ENCODE measurements around the gene B9D1. TPM values are rescaled to one million over a fixed set of nuclear protein-coding genes. Genes with fewer than 3 reads are reported as not detected.

Gene B9D1
- total and polyA plus RNA-seq, 3 donors from 2014 or later: 42.1 to 132 (median 59.9) TPM

- 77 to 87% methylated on average over 9 of the region's 9 CpGs for WGBS, 2 donors
- TF ChIP-seq POLR2A (IDR thresholded peaks at IDR 0.05): no peak
- TF ChIP-seq, protein P1, sequence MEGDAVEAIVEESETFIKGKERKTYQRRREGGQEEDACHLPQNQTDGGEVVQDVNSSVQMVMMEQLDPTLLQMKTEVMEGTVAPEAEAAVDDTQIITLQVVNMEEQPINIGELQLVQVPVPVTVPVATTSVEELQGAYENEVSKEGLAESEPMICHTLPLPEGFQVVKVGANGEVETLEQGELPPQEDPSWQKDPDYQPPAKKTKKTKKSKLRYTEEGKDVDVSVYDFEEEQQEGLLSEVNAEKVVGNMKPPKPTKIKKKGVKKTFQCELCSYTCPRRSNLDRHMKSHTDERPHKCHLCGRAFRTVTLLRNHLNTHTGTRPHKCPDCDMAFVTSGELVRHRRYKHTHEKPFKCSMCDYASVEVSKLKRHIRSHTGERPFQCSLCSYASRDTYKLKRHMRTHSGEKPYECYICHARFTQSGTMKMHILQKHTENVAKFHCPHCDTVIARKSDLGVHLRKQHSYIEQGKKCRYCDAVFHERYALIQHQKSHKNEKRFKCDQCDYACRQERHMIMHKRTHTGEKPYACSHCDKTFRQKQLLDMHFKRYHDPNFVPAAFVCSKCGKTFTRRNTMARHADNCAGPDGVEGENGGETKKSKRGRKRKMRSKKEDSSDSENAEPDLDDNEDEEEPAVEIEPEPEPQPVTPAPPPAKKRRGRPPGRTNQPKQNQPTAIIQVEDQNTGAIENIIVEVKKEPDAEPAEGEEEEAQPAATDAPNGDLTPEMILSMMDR (IDR thresholded peaks at IDR 0.05): no peak
- intact Hi-C loops (cut with DNase I; ENCODE audit: low total_unique reads): no loop called here
Observed at GRCh38 chr17:19321481-19322128, 40.9 kb downstream of the B9D1 start.

DNA sequence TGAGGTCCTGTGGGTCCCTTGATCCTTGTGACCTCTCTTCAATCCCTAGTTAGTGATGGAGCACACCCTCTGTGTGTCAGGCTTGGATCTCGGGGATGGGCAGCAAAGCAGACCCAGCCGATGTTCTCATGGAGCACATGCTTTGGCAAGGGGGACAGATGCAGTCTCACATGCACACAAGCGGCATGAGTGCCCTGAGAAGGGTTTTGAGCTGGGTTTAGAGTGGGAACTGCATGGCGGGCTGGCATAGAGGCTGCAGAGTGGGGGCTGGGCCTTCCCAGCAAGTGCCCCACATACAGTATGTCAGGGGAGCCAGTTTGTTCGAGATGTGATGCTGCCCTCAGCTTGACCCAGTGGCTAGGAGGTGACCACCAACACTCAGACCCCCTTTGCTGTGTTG, 41.6 kb downstream of the B9D1 start:
- TF ChIP-seq, protein P1 (IDR thresholded peaks at IDR 0.05): no peak
- no peak for TF ChIP-seq POLR2A (IDR thresholded peaks at IDR 0.05)
- WGBS, 2 donors: 95 to 100% methylated on average over 3 to 5 of the region's 5 CpGs
- Histone ChIP-seq H3K27ac (no peak overlapping the region), H3K9me3 (no peaks in the 10 kb centered on the region), H3K4me1 (peaks cover 13% of the 10 kb centered on the region), H3K27me3 (no peaks in the 10 kb centered on the region), H3K4me3 (no peak overlapping the region), H3K36me3 (ENCODE audit: low read depth, missing control alignments) (no peaks in the 10 kb centered on the region)
- intact Hi-C loops (cut with DNase I; ENCODE audit: low total_unique reads): no loop called here
- no peak for DNase-seq

More at GRCh38 chr17:19321481-19322128, 40.9 kb downstream of the B9D1 start:
- peaks cover 13% of the 10 kb centered on the region for H3K4me1 ChIP-seq
- no peaks in the 10 kb centered on the region for H3K9me3 ChIP-seq
- H3K4me3 ChIP-seq: no peak overlapping the region
- H3K27ac ChIP-seq: no peak overlapping the region
- no peaks in the 10 kb centered on the region for H3K36me3 ChIP-seq (ENCODE audit: low read depth, missing control alignments)
- H3K27me3 ChIP-seq: no peaks in the 10 kb centered on the region
- DNase-seq: no peak

DNA sequence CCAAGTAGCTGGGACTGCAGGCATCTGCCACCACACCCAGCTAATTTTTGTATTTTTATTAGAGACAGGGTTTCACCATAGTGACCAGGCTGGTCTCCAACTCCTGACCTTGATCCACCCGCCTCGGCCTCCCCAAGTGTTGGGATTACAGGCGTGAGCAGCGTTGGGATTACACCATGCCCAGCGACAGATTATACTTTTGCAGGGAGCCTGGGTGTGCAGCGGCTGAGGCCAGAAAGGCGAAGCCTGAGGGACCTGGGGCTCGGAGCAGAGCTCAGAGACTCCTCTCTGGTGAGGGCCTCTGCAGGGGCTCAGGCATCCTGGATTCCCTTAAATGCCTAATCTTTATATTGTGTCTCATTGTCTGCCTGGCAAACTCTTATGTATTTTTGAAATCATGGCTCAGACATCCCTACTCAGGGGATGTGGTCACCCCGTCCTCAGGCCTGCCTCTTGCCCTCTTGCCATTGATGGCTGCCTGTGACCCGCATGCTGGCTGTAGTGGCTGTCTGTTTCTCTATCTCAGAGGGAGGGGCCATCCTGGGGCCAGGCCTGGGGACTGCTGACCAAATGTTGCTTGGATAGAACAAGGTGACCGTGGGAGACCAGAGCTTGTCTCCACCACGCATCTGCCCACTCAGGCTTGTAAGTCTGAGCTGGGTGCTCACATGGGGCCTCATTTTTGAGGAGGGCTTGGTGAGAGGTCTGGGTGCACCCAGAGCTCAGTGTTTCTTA, 42.6 kb downstream of the B9D1 start:
- no peak overlapping the region for H3K27ac ChIP-seq
- H3K27me3 ChIP-seq: no peaks in the 10 kb centered on the region
- peaks cover 13% of the 10 kb centered on the region for H3K4me1 ChIP-seq
- no peak for DNase-seq
- H3K4me3 ChIP-seq: no peak overlapping the region
- TF ChIP-seq, protein P1 (IDR thresholded peaks at IDR 0.05): no peak
- TF ChIP-seq POLR2A (IDR thresholded peaks at IDR 0.05): no peak
- intact Hi-C loops (cut with DNase I; ENCODE audit: low total_unique reads): no loop called here
- no peaks in the 10 kb centered on the region for H3K9me3 ChIP-seq
- whole genome bisulfite sequencing, 2 donors: 93 to 95% methylated on average over 12 of the region's 12 CpGs
- H3K36me3 ChIP-seq (ENCODE audit: low read depth, missing control alignments): no peaks in the 10 kb centered on the region

DNA sequence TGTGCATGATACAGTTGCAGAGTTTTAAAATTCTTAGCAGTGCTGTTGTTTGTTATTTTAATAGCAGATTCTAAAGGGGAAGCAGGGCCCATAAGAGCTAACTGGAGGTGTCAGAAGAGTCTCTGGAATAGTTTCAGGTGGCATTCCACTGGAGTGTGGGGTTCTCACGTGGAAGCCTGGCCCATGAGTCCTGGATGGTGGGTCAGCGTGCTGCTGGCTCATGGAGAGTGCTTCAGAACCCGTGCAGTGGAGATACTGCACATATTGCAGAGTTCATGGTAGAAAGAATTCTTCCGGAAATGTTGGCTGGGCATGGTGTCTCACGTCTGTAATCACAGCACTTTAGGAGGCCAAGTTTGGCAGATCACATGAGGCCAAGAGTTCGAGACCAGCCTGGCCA, 43.9 kb downstream of the B9D1 start:
- H3K27ac ChIP-seq: no peak overlapping the region
- peaks cover 17% of the 10 kb centered on the region for H3K4me1 ChIP-seq
- H3K27me3 ChIP-seq: no peaks in the 10 kb centered on the region
- no peaks in the 10 kb centered on the region for H3K36me3 ChIP-seq (ENCODE audit: low read depth, missing control alignments)
- no peak overlapping the region for H3K4me3 ChIP-seq
- intact Hi-C loops (cut with DNase I; ENCODE audit: low total_unique reads): no loop called here
- TF ChIP-seq, protein P1 (IDR thresholded peaks at IDR 0.05): no peak
- no peak for TF ChIP-seq POLR2A (IDR thresholded peaks at IDR 0.05)
- no peaks in the 10 kb centered on the region for H3K9me3 ChIP-seq
- DNase-seq: no peak
- WGBS, 2 donors: 78 to 90% methylated on average over 6 of the region's 6 CpGs

All from testis (tissue), 3 donors.